ENCODE measurements around the gene FCF1. TPM values are rescaled to one million over a fixed set of nuclear protein-coding genes. Genes with fewer than 3 reads are reported as not detected.

FCF1 gene
- total RNA-seq, 1 donor from 2014 or later = 61.6 TPM

GRCh38 chr14:74669846-74670245 is 43.1 kb upstream of the FCF1 start:
- DNase-seq (ENCODE audit: extremely low spot score, unreplicated experiment) = peak; percentile 72
- no peaks in the 10 kb centered on the region for H3K27me3 Mint-ChIP-seq (ENCODE audit: unreplicated experiment)
- no peak overlapping the region for H3K4me3 Mint-ChIP-seq (ENCODE audit: unreplicated experiment)
- H3K4me1 Mint-ChIP-seq (ENCODE audit: unreplicated experiment) = peaks cover 14% of the 10 kb centered on the region
- no peaks in the 10 kb centered on the region for H3K9me3 Mint-ChIP-seq (ENCODE audit: unreplicated experiment)
- no peak overlapping the region for H3K27ac Mint-ChIP-seq (ENCODE audit: unreplicated experiment)
- TF ChIP-seq, protein P1, sequence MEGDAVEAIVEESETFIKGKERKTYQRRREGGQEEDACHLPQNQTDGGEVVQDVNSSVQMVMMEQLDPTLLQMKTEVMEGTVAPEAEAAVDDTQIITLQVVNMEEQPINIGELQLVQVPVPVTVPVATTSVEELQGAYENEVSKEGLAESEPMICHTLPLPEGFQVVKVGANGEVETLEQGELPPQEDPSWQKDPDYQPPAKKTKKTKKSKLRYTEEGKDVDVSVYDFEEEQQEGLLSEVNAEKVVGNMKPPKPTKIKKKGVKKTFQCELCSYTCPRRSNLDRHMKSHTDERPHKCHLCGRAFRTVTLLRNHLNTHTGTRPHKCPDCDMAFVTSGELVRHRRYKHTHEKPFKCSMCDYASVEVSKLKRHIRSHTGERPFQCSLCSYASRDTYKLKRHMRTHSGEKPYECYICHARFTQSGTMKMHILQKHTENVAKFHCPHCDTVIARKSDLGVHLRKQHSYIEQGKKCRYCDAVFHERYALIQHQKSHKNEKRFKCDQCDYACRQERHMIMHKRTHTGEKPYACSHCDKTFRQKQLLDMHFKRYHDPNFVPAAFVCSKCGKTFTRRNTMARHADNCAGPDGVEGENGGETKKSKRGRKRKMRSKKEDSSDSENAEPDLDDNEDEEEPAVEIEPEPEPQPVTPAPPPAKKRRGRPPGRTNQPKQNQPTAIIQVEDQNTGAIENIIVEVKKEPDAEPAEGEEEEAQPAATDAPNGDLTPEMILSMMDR (IDR thresholded peaks at IDR 0.05) = no peak
- H3K36me3 Mint-ChIP-seq (ENCODE audit: unreplicated experiment) = peaks cover 73% of the 10 kb centered on the region

- Mint-ChIP-seq H3K9me3 (ENCODE audit: unreplicated experiment) (no peaks in the 10 kb centered on the region), H3K4me3 (ENCODE audit: unreplicated experiment) (no peak overlapping the region), H3K27me3 (ENCODE audit: unreplicated experiment) (no peaks in the 10 kb centered on the region), H3K4me1 (ENCODE audit: unreplicated experiment) (peaks cover 14% of the 10 kb centered on the region), H3K27ac (ENCODE audit: unreplicated experiment) (peak overlapping the region; percentile 21), H3K36me3 (ENCODE audit: unreplicated experiment) (peaks cover 72% of the 10 kb centered on the region)
- no peak for DNase-seq (ENCODE audit: extremely low spot score, unreplicated experiment)
- TF ChIP-seq, protein P1 (IDR thresholded peaks at IDR 0.05) = no peak
These were observed 42.1 kb upstream of the FCF1 start for GRCh38 chr14:74670726-74671411.

- Mint-ChIP-seq H3K9me3 (ENCODE audit: unreplicated experiment) (no peaks in the 10 kb centered on the region), H3K4me3 (ENCODE audit: unreplicated experiment) (no peak overlapping the region), H3K27ac (ENCODE audit: unreplicated experiment) (peak overlapping the region; percentile 32), H3K27me3 (ENCODE audit: unreplicated experiment) (no peaks in the 10 kb centered on the region), H3K4me1 (ENCODE audit: unreplicated experiment) (peaks cover 14% of the 10 kb centered on the region), H3K36me3 (ENCODE audit: unreplicated experiment) (peaks cover 72% of the 10 kb centered on the region)
- DNase-seq (ENCODE audit: extremely low spot score, unreplicated experiment) = no peak
- TF ChIP-seq, protein P1 (IDR thresholded peaks at IDR 0.05) = no peak
These were observed 41.2 kb upstream of the FCF1 start for GRCh38 chr14:74671789-74672188.

DNA sequence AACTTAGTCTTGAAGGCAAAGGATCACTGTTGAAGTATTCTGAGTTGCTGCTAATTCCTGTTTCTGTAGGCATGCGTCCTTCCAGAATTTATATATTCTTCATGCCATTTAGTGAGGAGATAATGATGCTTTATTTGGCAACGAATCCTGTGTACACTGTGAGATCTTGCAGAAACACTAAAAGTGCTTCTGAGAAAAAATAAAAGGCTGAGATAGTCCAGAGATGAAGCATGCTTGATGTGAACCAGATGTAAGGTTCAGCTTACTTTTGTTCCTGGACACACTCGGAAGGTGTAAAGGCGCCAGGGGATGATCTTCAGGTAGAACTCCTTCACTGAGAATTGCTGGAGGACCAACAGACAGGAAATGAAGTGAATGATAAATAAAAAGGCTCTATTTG is 39.2 kb upstream of the FCF1 start:
- TF ChIP-seq, protein P1 (IDR thresholded peaks at IDR 0.05) = no peak
- DNase-seq (ENCODE audit: extremely low spot score, unreplicated experiment) = no peak
- peaks cover 14% of the 10 kb centered on the region for H3K4me1 Mint-ChIP-seq (ENCODE audit: unreplicated experiment)
- H3K4me3 Mint-ChIP-seq (ENCODE audit: unreplicated experiment) = no peak overlapping the region
- peaks cover 59% of the 10 kb centered on the region for H3K36me3 Mint-ChIP-seq (ENCODE audit: unreplicated experiment)
- H3K9me3 Mint-ChIP-seq (ENCODE audit: unreplicated experiment) = no peaks in the 10 kb centered on the region
- H3K27ac Mint-ChIP-seq (ENCODE audit: unreplicated experiment) = no peak overlapping the region
- H3K27me3 Mint-ChIP-seq (ENCODE audit: unreplicated experiment) = no peaks in the 10 kb centered on the region

- Mint-ChIP-seq H3K27me3 (ENCODE audit: unreplicated experiment) (no peaks in the 10 kb centered on the region), H3K27ac (ENCODE audit: unreplicated experiment) (no peak overlapping the region), H3K4me1 (ENCODE audit: unreplicated experiment) (peaks cover 14% of the 10 kb centered on the region), H3K36me3 (ENCODE audit: unreplicated experiment) (peaks cover 50% of the 10 kb centered on the region), H3K9me3 (ENCODE audit: unreplicated experiment) (no peaks in the 10 kb centered on the region), H3K4me3 (ENCODE audit: unreplicated experiment) (no peak overlapping the region)
- DNase-seq (ENCODE audit: extremely low spot score, unreplicated experiment) = no peak
- TF ChIP-seq, protein P1 (IDR thresholded peaks at IDR 0.05) = no peak
These were observed 37.7 kb upstream of the FCF1 start for GRCh38 chr14:74675219-74675618.

Data from osteocyte (in vitro differentiated cells).